Mononuclear cell (primary cell): ENCODE measurements around the gene CHCHD6. TPM values are rescaled to one million over a fixed set of nuclear protein-coding genes. Genes with fewer than 3 reads are reported as not detected.

Experiments used
- H3K27me3 ChIP-seq: 2 replicates; pipeline ENCODE4 v1.6.0; 2011; ENCODE audit warnings: low read length, control low read depth; ENCODE audit not compliant: insufficient read depth
- H3K4me1 ChIP-seq: 2 replicates; pipeline ENCODE4 v1.5.1; 2011; ENCODE audit warnings: mild to moderate bottlenecking, low read length, control low read depth; ENCODE audit not compliant: insufficient read depth
- H3K4me3 ChIP-seq: 2 replicates; pipeline ENCODE4 v1.5.1; 2011; ENCODE audit warnings: mild to moderate bottlenecking, low read length, moderate library complexity
- H3K9me3 ChIP-seq: 2 replicates; pipeline ENCODE4 v1.5.1; 2011; ENCODE audit warnings: low read depth, mild to moderate bottlenecking, control low read depth, low read length
- total RNA-seq: library from RNA; depleted of rRNA; stranded (reverse); fragments of >200 nt; gene quantifications from one replicate; pipeline ENCODE4 v1.2.3, GENCODE V29; 2012

The CHCHD6 gene
- total RNA-seq, 1 donor = 3.4 TPM

GRCh38 chr3:126959136-126959920 is 255.3 kb downstream of the CHCHD6 start:
- Histone ChIP-seq H3K9me3 (no peaks in the 10 kb centered on the region), H3K4me1 (peaks cover 7% of the 10 kb centered on the region), H3K27me3 (no peaks in the 10 kb centered on the region), H3K4me3 (no peak overlapping the region)

DNA sequence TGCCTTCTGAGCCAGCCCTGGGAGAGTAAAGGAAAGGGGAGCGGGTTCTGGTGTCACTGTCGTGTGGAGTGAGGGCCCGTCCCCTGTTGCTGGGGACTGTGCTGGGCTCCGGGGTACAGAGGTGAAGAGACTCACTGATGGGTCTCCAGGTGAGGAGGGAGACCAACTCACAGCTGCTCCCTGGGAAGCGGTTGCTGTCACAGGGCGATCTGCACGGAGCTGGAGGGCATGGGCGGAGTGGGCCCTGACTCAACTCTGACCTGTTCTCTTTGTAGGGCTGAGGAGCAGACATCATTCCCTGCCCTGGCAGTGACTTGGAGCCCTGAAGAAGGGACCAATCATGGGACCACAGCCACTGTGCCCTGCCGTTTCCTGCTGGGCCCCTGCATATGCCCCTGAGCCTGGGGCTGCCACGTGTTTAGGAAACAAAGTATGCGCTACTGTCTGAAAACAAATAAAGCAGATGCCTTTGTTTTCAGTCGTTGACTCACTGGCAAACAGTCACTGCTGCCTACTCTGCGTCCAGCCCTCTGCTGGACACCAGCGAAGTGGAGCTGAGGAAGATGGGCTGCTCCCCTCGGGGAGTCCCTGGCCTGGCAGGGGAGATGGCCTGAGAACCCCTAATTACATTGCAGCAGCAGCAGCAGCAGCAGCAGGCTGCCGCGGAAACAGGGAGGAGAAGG is 256.0 kb downstream of the CHCHD6 start:
- H3K27me3 ChIP-seq = no peaks in the 10 kb centered on the region
- H3K4me3 ChIP-seq = no peak overlapping the region
- H3K4me1 ChIP-seq = peaks cover 7% of the 10 kb centered on the region
- no peaks in the 10 kb centered on the region for H3K9me3 ChIP-seq

- Histone ChIP-seq H3K4me3 (no peak overlapping the region), H3K27me3 (no peaks in the 10 kb centered on the region), H3K9me3 (no peaks in the 10 kb centered on the region), H3K4me1 (peaks cover 3% of the 10 kb centered on the region)
Measured at GRCh38 chr3:126960604-126960995, 256.6 kb downstream of the CHCHD6 start.

DNA sequence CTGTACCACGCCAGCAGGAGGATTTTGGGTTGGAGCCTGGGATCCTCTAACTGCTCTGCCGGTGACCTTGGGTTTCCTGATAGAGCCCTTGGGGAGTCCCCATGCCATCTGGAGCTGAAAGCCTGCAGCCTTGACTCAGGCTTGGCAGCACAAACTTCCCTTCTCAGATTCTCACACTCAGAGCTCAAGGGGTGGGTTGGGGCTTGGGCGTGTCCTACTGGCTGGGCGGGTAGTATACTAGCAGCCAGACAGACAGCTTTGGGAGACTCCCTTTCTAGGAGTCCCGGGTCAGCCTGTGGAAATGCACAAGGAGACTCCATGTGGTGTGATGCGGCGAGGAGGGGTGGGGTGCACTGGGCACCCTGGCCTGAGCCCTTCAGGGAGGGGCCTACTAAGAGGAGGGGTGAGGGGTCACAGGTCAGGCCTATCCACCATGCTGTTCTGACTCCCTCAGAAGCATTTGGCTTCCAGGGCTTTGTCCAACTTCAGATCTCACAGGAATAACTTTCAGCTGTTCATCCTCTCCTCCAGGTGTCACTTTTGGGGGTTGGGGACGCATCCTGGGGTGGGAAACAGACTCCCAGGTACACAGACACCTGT is 257.3 kb downstream of the CHCHD6 start:
- H3K9me3 ChIP-seq = no peaks in the 10 kb centered on the region
- no peaks in the 10 kb centered on the region for H3K27me3 ChIP-seq
- H3K4me1 ChIP-seq = no peaks in the 10 kb centered on the region
- no peak overlapping the region for H3K4me3 ChIP-seq

DNA sequence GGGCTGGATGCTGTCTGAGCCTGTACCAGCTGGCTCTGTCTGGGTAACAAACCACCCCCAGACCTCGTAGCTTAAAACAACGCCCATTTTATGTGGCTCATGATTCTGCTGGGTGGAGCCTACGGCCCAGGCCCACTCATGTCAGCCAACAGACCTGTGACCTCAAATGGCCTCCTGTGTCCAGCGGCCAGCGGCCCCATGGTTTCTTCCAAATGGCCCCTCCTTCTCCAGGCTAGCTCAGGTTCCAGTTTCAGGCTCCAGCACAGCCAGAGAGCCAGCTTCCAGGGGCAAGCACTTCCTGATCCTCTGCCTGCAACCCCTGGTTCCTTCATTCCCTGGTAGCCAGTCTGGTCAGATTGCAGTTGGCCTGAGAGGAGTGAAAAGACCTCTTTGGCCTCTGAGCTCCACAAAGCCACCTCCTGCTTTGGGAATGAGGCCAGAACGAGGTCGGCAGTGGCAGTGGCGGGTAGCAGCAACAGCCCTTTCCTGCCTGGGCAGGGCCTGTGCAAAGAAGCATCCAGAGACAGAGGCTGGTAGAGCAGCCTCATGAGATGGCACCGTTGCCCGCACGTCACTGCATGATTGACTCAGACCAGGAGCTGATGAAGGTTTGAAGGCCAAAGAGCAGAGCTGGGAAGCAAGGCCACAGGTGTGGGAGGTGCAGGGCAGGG is 257.9 kb downstream of the CHCHD6 start:
- H3K27me3 ChIP-seq = no peaks in the 10 kb centered on the region
- H3K9me3 ChIP-seq = no peaks in the 10 kb centered on the region
- H3K4me3 ChIP-seq = no peak overlapping the region
- H3K4me1 ChIP-seq = no peaks in the 10 kb centered on the region

- H3K27me3 ChIP-seq = no peaks in the 10 kb centered on the region
- no peaks in the 10 kb centered on the region for H3K4me1 ChIP-seq
- H3K4me3 ChIP-seq = no peak overlapping the region
- no peaks in the 10 kb centered on the region for H3K9me3 ChIP-seq
Measured at GRCh38 chr3:126962756-126963155, 258.7 kb downstream of the CHCHD6 start.

- Histone ChIP-seq H3K9me3 (no peaks in the 10 kb centered on the region), H3K4me3 (no peak overlapping the region), H3K4me1 (no peaks in the 10 kb centered on the region), H3K27me3 (no peaks in the 10 kb centered on the region)
Measured at GRCh38 chr3:126963261-126964190, 259.5 kb downstream of the CHCHD6 start.

- no peaks in the 10 kb centered on the region for H3K9me3 ChIP-seq
- no peaks in the 10 kb centered on the region for H3K27me3 ChIP-seq
- H3K4me3 ChIP-seq = no peak overlapping the region
- no peaks in the 10 kb centered on the region for H3K4me1 ChIP-seq
Measured at GRCh38 chr3:126964261-126964660, 260.2 kb downstream of the CHCHD6 start.

DNA sequence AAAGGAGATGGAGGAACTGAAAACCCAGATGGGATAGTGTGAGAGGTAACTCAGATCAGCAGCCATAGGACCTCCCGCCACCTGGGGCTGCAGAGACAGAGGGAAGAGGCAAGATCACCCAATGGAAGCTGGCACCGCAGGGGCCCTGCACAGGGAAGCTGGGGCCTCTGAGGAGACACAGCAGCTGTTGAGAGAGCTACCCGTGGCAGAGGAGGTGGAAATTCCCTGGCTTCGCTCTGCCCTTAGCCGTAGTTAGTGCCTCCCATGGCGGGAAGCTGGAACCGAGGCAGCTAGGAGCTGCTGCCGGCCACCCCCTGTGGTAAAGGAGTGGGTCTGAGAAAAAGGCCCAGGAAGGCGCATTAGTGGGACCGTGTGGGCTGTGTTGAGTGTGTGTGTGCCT is 260.9 kb downstream of the CHCHD6 start:
- Histone ChIP-seq H3K9me3 (no peaks in the 10 kb centered on the region), H3K27me3 (no peaks in the 10 kb centered on the region), H3K4me3 (no peak overlapping the region), H3K4me1 (no peaks in the 10 kb centered on the region)

- Histone ChIP-seq H3K4me3 (no peak overlapping the region), H3K9me3 (no peaks in the 10 kb centered on the region), H3K27me3 (no peaks in the 10 kb centered on the region), H3K4me1 (no peaks in the 10 kb centered on the region)
Measured at GRCh38 chr3:126965526-126966080, 261.6 kb downstream of the CHCHD6 start.

DNA sequence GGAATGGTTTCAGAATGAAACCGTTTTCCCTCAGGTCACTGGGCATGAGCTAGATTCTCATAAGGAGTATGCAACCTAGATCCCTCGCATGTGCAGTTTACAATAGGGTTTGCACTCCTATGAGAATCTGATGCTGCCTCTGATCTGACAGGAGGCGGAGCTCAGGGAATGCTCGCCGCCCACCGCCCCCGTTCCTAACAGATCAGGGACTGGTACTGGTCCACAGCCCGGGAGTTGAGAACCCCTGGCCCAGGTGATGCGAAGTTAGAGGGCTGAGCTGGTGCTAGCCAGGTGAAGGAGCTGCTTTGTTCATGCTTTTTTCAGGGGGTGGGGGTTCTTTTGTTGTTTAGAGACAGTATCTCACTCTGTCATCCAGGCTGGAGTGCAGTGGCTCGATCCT is 263.3 kb downstream of the CHCHD6 start:
- H3K4me3 ChIP-seq = no peak overlapping the region
- no peaks in the 10 kb centered on the region for H3K27me3 ChIP-seq
- H3K4me1 ChIP-seq = no peaks in the 10 kb centered on the region
- no peaks in the 10 kb centered on the region for H3K9me3 ChIP-seq

DNA sequence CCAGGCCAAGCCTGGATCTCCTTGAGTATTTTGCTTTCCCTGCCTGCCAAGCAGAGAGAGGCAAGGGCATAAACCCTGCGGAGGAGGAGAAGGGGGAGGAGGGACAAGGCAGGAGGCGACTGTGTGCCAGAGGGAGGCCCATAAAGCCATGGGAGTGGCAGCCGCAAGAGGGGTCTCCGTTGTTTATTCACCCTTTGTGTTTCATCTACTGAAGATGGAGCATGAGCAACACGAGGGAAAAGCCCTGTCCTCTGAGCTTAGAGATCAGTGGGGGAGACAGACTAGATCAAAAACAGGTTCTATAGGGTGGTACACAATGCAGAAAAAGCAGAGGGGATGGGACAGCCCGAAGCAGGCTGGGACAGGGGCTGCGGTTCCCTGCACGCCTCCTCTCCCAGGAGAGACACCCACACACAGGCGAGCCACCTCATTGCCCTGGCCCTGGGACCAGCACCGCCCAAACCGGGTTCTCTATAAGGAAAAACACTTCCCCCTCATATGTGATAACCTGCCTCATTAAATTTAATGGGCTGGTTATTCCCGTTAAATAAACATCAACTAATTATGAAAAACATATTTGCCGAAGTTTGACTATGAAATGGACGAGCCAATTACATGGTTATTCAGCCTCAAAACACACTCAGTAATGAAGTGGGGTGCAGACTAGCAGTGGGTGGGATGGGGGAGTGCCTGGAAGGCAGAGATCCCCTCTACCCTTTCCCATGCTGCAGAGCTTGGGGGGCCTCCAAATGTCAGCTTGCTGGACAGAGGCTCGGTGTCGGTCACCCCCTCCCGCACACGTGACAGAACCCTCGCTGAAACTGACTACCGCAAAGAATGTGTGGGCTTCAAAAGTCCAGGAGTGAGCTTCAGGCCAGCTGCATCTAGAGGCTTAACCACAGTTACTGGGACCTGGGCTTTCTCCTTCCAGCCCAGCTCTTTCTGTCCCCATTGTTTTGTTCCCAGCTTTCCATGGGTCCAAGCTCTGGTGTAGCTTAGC is 264.7 kb downstream of the CHCHD6 start:
- H3K9me3 ChIP-seq = no peaks in the 10 kb centered on the region
- H3K27me3 ChIP-seq = no peaks in the 10 kb centered on the region
- no peaks in the 10 kb centered on the region for H3K4me1 ChIP-seq
- no peak overlapping the region for H3K4me3 ChIP-seq

- Histone ChIP-seq H3K27me3 (peaks cover 7% of the 10 kb centered on the region), H3K4me1 (no peaks in the 10 kb centered on the region)
Measured at GRCh38 chr3:126969586-126969985, 265.5 kb downstream of the CHCHD6 start.

More at GRCh38 chr3:126969586-126969985, 265.5 kb downstream of the CHCHD6 start:
- H3K9me3 ChIP-seq = peaks cover under 1% of the 10 kb centered on the region
- H3K4me3 ChIP-seq = no peak overlapping the region
